MCF 10A (cell line): ENCODE data around the gene DCAF4L1. TPM values are rescaled to one million over a fixed set of nuclear protein-coding genes. Genes with fewer than 3 reads are reported as not detected.

Experiments
- BruUV-seq: library from RNA; stranded (reverse); fragments of 400-500 nt; replicated peaks from 2 replicates; lab custom pipeline; 2021; lab: Mats Ljungman, UMichigan
- CTCF ChIA-PET: fragments of 300-600 bp; sonication (Branson Sonifier 250); formaldehyde crosslinking; extraction: SDS; loops from one replicate; lab custom pipeline; 2021; ENCODE audit warnings: antibody characterized with exemption, inconsistent platforms; lab: Yijun Ruan, JAX
- POLR2A ChIA-PET: fragments of 300-600, 350-650 bp; sonication (Branson Sonifier 250); formaldehyde crosslinking; extraction: SDS; loops from one replicate; lab custom pipeline; 2020; ENCODE audit warnings: antibody characterized with exemption, inconsistent platforms; lab: Yijun Ruan, JAX
- DNase-seq: peaks from one replicate; pipeline ENCODE4 v3.0.0-alpha.2; 2018; ENCODE audit not compliant: unreplicated experiment
- H3K27ac Mint-ChIP-seq: one replicate; pipeline ENCODE4 v1.8.0; 2022; ENCODE audit warnings: mild to moderate bottlenecking, low read depth, mixed read lengths; ENCODE audit not compliant: unreplicated experiment
- H3K27me3 Mint-ChIP-seq: one replicate; pipeline ENCODE4 v1.8.0; 2022; ENCODE audit warnings: mixed read lengths; ENCODE audit not compliant: insufficient read depth, unreplicated experiment
- H3K36me3 Mint-ChIP-seq: one replicate; pipeline ENCODE4 v1.8.0; 2022; ENCODE audit warnings: mild to moderate bottlenecking, moderate library complexity, mixed read lengths; ENCODE audit not compliant: insufficient read depth, unreplicated experiment
- H3K4me1 Mint-ChIP-seq: one replicate; pipeline ENCODE4 v1.8.0; 2022; ENCODE audit warnings: mixed read lengths; ENCODE audit not compliant: insufficient read depth, unreplicated experiment
- H3K4me3 Mint-ChIP-seq: one replicate; pipeline ENCODE4 v1.8.0; 2022; ENCODE audit warnings: mild to moderate bottlenecking, moderate library complexity, mixed read lengths; ENCODE audit not compliant: unreplicated experiment
- H3K9me3 Mint-ChIP-seq: one replicate; pipeline ENCODE4 v1.8.0; 2022; ENCODE audit warnings: mixed read lengths; ENCODE audit not compliant: unreplicated experiment
- CTCF ChIP-seq: fragments of 200-600 bp; IDR thresholded peaks from one replicate; pipeline ENCODE4 v1.8.0; 2022; ENCODE audit warnings: antibody characterized with exemption, mild to moderate bottlenecking; ENCODE audit not compliant: unreplicated experiment
- intact Hi-C: fragments of 100-400 bp; cut with micrococcal nuclease; formaldehyde crosslinking; loops from 2 replicates; pipeline ENCODE4 v1.14.1; 2022
- total RNA-seq: library from RNA; stranded (reverse); gene quantifications from 2 replicates; pipeline ENCODE4 v1.2.3, GENCODE V29; 2022

The DCAF4L1 gene
- total RNA-seq, 1 experiment from 2014 or later: 0.72 TPM

GRCh38 chr4:41957634-41958033 is 23.9 kb upstream of the DCAF4L1 start:
- BruUV-seq: no TSS peak
- no peaks in the 10 kb centered on the region for H3K27me3 Mint-ChIP-seq
- ChIA-PET POLR2A (interaction anchor here (0.6 to 1.9 kb wide), 5 partner anchors 10 to 550 kb away, joined by 3 to 7 read pairs (median 4); partner anchors contain the start of gene TMEM33), CTCF (interaction anchor here (0.6 to 0.7 kb wide), 4 partner anchors 56 to 667 kb away, joined by 3 to 4 read pairs (median 3); no protein-coding TSS in a partner anchor)
- H3K4me3 Mint-ChIP-seq: no peak overlapping the region
- no peak overlapping the region for H3K27ac Mint-ChIP-seq
- TF ChIP-seq CTCF: peak; percentile 24
- intact Hi-C loops: no loop called here
- no peaks in the 10 kb centered on the region for H3K9me3 Mint-ChIP-seq
- H3K36me3 Mint-ChIP-seq: peaks cover 60% of the 10 kb centered on the region
- DNase-seq: peak; percentile 38
- H3K4me1 Mint-ChIP-seq: peaks cover under 1% of the 10 kb centered on the region

- Mint-ChIP-seq H3K4me3 (no peak overlapping the region), H3K36me3 (peaks cover 24% of the 10 kb centered on the region), H3K4me1 (no peaks in the 10 kb centered on the region), H3K27ac (no peak overlapping the region), H3K9me3 (no peaks in the 10 kb centered on the region), H3K27me3 (no peaks in the 10 kb centered on the region)
- no peak for TF ChIP-seq CTCF
- ChIA-PET POLR2A (interaction anchor here (1.2 kb wide), 1 partner anchor 29 kb away, joined by 4 read pairs; no protein-coding TSS in a partner anchor), CTCF (interaction anchor here (0.6 to 1.1 kb wide), 8 partner anchors 9 to 371 kb away, joined by 3 to 5 read pairs (median 3); no protein-coding TSS in a partner anchor)
- intact Hi-C loops: loop anchor here (5.0 kb wide), 1 partner anchor 271 kb away; no protein-coding TSS in a partner anchor
- no TSS peak for BruUV-seq
- DNase-seq: peak; percentile 32
Measured at GRCh38 chr4:41963105-41963504, 18.5 kb upstream of the DCAF4L1 start.

GRCh38 chr4:41964401-41964800 is 17.2 kb upstream of the DCAF4L1 start:
- H3K27me3 Mint-ChIP-seq: no peaks in the 10 kb centered on the region
- peaks cover 20% of the 10 kb centered on the region for H3K36me3 Mint-ChIP-seq
- ChIA-PET CTCF (interaction anchor here (1.0 to 1.1 kb wide), 3 partner anchors 14 to 271 kb away, joined by 3 to 5 read pairs (median 3); no protein-coding TSS in a partner anchor), POLR2A (no interaction called here)
- DNase-seq: no peak
- H3K9me3 Mint-ChIP-seq: no peaks in the 10 kb centered on the region
- BruUV-seq: no TSS peak
- no peak for TF ChIP-seq CTCF
- no peaks in the 10 kb centered on the region for H3K4me1 Mint-ChIP-seq
- no peak overlapping the region for H3K27ac Mint-ChIP-seq
- intact Hi-C loops: loop anchor here (5.0 kb wide), 1 partner anchor 272 kb away; no protein-coding TSS in a partner anchor
- no peak overlapping the region for H3K4me3 Mint-ChIP-seq

GRCh38 chr4:41967392-41967791 is 14.2 kb upstream of the DCAF4L1 start:
- H3K4me3 Mint-ChIP-seq: no peak overlapping the region
- H3K27ac Mint-ChIP-seq: no peak overlapping the region
- peaks cover 14% of the 10 kb centered on the region for H3K36me3 Mint-ChIP-seq
- no peaks in the 10 kb centered on the region for H3K27me3 Mint-ChIP-seq
- DNase-seq: no peak
- ChIA-PET CTCF (interaction anchor here (1.1 to 1.9 kb wide), 2 partner anchors 9 to 306 kb away, joined by 5 to 8 read pairs; no protein-coding TSS in a partner anchor), POLR2A (interaction anchor here (1.8 to 3.8 kb wide), 2 partner anchors 10 to 23 kb away, joined by 7 to 14 read pairs; partner anchors contain the start of gene SLC30A9)
- intact Hi-C loops: no loop called here
- no TSS peak for BruUV-seq
- H3K4me1 Mint-ChIP-seq: no peaks in the 10 kb centered on the region
- no peak for TF ChIP-seq CTCF
- no peaks in the 10 kb centered on the region for H3K9me3 Mint-ChIP-seq
